ENCODE data around the gene CCIN. TPM values are rescaled to one million over a fixed set of nuclear protein-coding genes. Genes with fewer than 3 reads are reported as not detected.
"Not testable (repeated sequence)": the region's sequence is repeated elsewhere in the genome, so short reads cannot be mapped to it uniquely, and the experiment has no call there.

CCIN gene
- total RNA-seq, 1 experiment from 2014 or later: not detected

DNA sequence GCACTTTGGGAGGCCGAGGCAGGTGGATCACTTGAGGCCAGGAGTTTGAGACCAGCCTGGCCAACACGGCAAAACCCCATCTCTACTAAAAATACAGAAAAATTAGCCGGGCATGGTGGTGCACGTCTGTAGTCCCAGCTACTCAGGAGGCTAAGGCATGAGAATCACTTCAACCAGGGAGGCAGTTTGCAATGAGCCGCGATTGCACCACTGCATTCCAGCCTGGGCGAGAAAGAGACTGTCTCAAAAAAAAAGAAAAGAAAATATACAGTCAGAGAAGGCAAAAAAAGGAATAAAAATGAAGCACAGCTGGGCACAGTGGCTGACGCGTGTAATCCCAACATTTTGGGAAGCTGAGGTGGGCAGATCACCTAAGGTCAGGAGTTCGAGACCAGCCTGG lies 7.3 kb downstream of the CCIN start:
- DNase-seq (ENCODE audit: low spot score); in situ Hi-C loops (cut with HindIII; ENCODE audit: low sequenced_read_pairs): not testable (repeated sequence)

DNA sequence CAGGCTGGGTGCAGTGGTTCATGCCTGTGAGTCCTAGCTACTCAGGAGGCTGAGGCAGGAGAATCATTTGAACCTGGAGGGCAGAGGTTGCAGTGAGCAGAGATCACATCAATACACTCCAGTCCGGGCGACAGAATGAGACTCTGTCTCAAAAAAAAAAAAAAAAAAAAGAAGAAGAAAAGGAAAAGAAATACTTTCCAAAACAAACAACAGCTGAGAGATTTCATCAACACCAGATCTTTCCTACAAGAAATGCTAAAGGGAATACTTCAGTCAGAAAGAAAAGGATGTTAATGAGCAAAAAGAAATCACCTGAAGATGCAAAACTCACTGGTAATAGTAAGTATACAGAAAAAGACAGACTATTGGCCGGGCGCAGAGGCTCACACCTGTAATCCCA lies 8.4 kb downstream of the CCIN start:
- DNase-seq (ENCODE audit: low spot score): no peak
- in situ Hi-C loops (cut with HindIII; ENCODE audit: low sequenced_read_pairs): no loop called here

DNA sequence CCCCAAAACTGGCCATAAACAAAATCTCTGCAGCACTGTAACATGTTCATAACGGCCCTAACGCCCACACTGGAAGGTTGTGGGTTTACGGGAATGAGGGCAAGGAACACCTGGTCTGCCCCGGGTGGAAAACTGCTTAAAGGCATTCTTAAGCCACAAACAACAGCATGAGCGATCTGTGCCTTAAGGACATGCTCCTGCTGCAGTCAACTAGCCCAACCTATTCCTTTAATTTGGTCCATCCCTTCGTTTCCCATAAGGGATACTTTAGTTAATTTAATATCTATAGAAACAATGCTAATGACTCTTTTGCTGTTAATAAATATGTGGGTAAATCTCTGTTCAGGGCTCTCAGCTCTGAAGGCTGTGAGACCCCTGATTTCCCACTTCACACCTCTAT lies 11.1 kb downstream of the CCIN start:
- in situ Hi-C loops (cut with HindIII; ENCODE audit: low sequenced_read_pairs); DNase-seq (ENCODE audit: low spot score): not testable (repeated sequence)

DNA sequence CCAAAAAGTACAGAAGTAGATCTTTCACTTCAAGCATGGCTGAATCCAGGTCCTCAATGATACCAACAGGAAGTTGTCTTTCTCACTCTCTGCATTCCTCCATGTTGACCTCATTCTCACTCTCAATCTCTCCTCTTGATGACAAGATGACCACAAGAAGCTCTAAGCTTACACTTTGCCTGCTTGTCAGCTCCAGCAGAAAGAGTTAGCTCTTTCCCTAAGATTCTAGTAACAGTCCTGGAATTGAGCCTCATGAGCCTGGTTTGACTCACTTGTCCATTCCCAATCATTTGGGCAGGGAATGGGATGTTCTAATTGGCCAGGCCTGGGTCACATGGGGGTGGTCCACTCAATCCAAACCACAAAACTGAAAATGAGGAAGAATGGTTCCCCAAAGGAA lies 18.2 kb downstream of the CCIN start:
- in situ Hi-C loops (cut with HindIII; ENCODE audit: low sequenced_read_pairs): no loop called here
- no peak for DNase-seq (ENCODE audit: low spot score)

DNA sequence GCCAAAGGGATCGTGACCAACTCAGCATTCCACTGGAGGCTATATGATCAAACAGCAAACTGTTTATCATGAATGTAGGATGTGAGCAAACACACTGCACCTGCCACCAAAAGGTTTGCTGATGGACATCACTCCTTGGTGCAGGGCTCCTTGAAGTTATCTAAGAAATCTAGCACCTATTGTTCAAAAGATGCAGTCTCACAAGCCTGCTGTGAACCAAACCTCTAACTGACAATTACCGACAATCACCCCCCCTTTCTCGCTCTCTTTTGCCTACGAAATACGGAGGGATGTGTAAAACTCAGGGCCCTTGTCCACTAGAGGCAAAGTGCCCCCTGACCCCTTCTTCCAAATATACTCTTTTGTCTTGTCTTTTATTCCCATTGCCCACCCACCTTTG lies 19.0 kb downstream of the CCIN start:
- DNase-seq (ENCODE audit: low spot score): no peak
- in situ Hi-C loops (cut with HindIII; ENCODE audit: low sequenced_read_pairs): no loop called here

DNA sequence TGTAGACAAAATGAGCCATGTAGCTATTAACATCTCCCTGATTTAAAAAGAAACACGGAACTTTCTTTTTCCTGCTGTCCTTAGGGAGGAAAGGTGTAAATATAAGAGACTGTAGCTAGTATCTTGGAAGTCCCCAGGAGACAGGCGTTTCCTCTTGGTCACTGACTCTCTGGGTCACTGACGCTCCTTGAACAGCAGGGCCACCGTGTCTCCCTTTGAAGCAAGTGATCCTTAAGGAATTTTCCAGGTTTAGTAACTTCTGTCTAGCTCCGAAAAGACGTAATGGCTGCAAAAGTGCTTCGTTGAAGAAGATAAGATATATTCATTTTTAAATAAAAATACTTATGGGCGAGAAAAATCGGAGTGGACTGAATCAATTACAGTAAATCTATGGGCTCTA lies 20.8 kb downstream of the CCIN start:
- in situ Hi-C loops (cut with HindIII; ENCODE audit: low sequenced_read_pairs): no loop called here
- peak; percentile 19 for DNase-seq (ENCODE audit: low spot score)

DNA sequence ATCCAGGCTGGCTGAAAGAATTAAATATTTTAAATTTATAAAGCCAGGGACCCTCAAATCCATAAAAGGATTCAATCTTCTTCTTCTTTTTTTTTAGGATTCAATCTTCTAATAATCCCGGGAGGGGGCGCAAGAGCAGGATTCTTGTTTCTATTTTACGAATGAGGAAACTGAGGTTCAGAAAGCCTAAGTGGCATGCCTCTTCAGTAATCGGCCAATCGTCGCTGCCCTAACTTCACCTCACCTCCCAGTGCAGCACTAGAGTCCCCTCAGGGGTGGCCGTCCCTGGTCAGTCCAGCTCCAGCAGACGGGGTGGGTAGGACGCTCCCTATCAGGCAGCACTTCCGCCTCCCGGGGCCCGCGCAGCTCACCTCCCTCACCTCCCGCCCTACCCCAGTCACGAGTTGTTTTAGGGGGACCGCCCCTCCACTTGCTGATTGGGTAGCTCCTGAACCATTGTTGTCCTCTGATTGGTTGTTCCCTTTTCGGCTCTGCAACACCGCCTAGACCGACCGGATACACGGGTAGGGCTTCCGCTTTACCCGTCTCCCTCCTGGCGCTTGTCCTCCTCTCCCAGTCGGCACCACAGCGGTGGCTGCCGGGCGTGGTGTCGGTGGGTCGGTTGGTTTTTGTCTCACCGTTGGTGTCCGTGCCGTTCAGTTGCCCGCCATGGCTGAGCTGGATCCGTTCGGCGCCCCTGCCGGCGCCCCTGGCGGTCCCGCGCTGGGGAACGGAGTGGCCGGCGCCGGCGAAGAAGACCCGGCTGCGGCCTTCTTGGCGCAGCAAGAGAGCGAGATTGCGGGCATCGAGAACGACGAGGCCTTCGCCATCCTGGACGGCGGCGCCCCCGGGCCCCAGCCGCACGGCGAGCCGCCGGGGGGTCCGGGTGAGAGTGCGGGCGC lies 21.5 kb downstream of the CCIN start, which contains the start of gene CLTA:
Gene CLTA, plus strand, starts transcription at position 534 of the 902 bp plus-strand sequence. Its CDS starts 136 bp downstream, at position 670.
- in situ Hi-C loops (cut with HindIII; ENCODE audit: low sequenced_read_pairs): no loop called here
- peak; percentile 100 for DNase-seq (ENCODE audit: low spot score)

DNA sequence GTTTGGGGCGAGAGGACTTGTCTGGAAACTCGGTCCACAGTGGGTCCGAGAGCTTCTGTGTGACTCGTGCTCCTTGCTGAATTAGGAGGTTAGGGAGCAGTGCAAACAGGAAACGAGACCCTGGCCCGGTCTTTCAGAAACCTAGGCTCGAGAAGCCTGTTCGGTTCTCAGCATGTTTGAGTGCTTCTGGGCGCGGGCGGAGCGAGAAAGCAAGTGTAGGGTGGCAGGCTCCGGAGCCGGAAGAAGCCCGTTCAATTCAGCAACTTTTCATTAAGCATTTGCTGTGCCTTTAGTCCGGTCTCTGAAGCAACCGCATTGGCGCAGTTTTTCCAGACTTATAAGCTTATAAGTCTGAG lies 22.1 kb downstream of the CCIN start:
- in situ Hi-C loops (cut with HindIII; ENCODE audit: low sequenced_read_pairs): no loop called here
- peak; percentile 26 for DNase-seq (ENCODE audit: low spot score)

DNA sequence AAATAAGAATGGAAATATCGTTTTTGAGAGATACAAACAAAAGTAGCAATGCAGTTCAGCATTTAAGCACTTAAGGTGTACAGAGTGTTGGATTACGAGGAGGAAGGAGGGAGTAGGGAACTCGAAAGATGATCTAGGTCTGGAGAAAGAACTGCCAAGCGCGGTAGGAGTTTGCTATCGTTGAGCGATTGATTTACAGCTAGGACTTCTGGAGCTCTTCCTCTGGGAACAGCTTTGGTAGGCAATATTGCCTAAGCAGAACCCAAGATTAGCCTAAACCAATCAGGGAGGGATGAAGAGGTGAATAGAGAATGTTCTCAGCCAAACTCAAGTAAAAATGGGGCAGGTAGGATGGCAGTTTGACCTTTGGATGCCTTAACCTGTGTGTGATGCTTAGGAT lies 22.5 kb downstream of the CCIN start:
- DNase-seq (ENCODE audit: low spot score): no peak
- in situ Hi-C loops (cut with HindIII; ENCODE audit: low sequenced_read_pairs): no loop called here

DNA sequence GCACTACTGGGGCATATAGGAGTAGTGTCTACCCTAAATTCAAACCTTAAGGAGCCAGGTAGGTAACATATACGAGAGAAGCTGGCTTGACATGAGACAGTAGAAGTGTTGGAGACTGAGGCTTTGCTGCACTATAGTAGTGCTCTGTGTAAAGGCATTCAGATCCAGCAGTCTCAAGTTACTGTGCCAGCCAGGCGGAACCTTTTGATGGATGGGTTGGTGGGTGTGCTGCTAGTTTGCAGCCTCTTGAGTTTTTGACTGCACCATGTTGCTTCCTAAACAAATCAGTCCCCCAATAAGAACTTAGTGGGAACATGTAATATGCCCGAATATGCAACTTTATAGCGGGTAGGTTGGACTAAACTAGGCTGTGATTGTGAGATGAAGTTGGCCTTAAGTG lies 23.0 kb downstream of the CCIN start:
- in situ Hi-C loops (cut with HindIII; ENCODE audit: low sequenced_read_pairs): no loop called here
- no peak for DNase-seq (ENCODE audit: low spot score)

DNA sequence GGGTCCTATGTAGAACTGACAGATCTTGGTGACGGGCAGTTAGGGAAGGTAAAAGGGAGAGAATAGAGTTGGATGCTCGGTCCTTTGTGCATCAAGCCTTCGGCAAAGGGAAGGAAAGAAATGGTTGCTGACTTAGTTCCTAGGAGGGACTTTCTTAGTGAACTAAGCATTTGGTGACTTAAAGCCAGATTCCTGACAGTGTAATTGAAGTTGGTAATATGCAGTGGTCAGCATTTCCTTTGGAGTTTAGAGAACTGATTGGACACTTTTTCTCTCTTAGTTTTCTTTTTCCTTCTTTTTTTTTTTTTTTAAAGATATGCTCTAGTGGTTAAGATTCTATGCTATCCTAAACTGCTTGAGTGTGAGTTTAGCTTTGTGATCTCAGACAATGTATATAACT lies 23.8 kb downstream of the CCIN start:
- no peak for DNase-seq (ENCODE audit: low spot score)
- in situ Hi-C loops (cut with HindIII; ENCODE audit: low sequenced_read_pairs): no loop called here

DNA sequence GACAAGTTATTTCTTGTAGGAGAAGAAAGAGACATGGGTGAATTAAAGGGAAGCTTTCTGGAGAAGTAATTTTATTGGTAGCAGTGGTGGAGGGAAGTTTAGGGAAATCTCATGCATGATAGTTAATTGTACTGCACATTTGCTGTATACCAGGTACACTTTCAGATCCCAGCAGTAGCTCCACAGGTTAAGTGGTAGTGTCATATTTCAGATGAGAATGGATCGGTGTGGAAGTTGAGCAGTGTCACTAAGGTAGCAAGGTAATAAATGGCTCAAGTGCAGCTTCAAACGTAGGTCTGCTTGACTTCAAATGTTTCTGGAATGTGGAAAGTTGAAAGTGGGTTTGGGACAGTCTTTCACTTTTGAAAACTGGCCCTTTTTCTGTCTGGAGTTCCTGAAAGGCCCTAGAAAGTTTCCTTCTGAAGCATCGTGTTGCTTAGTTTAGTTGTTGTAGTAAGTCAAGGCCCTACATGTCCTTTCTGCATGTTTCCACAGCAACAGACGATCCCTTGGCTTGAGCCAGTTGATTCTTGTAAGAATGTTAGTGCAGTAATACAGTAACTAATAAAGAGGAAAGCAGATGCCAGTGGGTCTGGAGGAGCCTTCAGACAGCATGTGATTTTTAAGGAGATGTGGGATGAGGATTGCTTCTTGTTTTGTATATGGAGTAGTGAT lies 25.3 kb downstream of the CCIN start:
- no peak for DNase-seq (ENCODE audit: low spot score)
- in situ Hi-C loops (cut with HindIII; ENCODE audit: low sequenced_read_pairs): no loop called here

DNA sequence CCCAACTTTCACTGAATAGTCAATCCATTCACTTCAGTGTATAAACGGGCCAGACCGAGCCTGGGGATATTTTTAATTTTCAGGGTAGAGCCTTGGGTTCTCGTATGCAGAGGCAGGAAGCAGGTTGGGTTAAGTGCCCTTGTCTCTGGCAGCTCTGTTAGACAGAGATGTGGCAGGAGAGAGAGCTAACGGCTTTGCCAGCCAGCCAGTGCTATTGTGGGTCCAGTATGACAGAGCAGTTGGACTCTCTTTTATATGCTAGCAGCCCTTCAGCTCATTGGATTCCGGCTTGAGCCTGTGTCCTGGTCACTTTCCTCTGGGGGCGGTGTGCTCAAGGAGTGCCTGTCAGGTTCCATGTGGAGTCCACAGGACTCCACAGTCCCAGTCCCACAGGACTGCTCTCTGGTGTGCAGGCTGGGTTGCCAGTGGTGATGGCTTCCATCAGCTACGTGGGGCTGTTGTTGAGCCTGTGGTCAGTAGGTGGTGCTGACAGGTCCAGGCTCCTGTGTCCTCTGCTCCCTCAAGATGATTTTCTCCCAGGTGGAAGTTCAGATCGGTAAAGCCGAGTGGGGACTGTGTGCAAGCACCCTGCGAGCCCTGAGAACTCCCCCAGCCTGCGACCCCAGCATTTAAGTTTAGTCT lies 35.8 kb downstream of the CCIN start:
- DNase-seq (ENCODE audit: low spot score): no peak
- in situ Hi-C loops (cut with HindIII; ENCODE audit: low sequenced_read_pairs): no loop called here

DNA sequence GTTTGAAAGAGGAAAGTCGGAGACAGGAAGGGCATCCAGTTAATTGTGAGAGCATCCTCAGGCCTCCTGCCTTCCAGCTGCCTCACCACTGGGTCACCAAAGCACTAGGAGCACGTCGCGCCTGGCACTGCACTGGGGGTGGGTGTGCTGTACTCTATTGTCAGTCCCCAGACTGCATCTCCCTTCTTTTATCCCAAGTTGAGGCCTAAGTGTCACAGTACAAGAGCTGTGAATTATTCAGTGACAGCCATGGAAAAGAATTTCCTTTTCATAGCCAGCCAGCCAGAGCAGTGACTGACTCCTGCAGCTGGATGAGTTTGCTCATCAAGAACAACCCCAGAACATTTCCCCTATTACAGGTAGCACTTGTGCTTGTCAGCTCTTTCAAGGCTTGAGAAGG lies 37.8 kb downstream of the CCIN start:
- DNase-seq (ENCODE audit: low spot score): no peak
- in situ Hi-C loops (cut with HindIII; ENCODE audit: low sequenced_read_pairs): no loop called here

DNA sequence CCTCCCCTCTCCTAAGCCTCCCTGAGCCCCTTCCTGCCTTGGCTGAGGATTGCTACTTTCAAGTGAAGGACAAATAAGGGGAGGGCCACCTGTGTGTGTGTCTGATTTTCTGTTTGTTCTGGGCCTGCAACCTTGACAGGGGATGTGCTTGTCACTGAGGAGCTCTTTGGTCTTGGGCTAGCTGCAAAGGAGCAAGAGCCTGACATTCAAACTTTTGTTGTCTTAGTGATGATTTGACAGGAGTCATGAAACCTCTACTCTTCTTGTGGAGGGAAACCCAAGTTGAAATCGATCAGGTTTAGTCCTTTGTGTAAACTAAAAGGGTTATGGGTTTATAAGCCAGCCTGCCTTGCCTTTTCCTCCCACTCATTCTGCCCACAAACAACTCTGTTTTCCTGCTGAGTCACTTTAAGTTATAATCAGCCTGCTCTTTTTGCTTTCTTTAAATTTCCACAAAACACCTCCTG lies 38.4 kb downstream of the CCIN start:
- no peak for DNase-seq (ENCODE audit: low spot score)
- in situ Hi-C loops (cut with HindIII; ENCODE audit: low sequenced_read_pairs): no loop called here

DNA sequence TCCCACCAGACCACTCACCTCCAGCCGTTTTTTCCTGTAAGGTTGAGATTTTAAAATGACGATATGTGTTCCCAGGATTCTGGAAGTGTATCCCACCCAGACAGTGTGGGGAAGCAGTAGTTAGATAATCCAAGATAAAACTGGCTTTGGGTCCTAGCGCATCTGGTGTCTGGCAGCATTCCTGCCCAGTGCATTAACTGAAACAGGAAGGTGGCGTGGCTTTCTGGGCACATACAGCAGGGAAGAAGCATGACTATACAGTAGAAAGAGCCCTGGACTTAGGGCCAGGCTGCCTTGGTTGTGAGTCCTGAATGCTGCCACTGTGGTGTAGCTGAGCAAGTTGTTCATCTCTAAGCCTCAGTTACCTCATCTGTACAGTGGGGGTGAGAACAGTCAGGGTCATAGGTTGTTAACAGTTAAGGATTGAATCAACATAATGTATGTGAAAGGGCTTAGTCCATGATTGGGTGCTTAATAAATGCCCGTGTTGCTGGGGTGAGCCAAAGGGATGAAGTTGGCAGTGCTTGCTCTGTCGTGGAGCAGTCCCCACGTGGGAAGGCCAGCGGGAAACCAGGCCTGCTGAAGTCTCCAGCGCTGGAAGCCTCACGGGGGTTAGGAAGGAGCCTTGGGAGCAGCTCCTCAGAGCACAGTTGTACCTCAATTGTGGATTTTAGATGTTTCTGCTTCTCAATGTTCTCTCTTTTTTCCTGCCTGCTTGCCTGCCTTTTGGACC lies 39.5 kb downstream of the CCIN start:
- in situ Hi-C loops (cut with HindIII; ENCODE audit: low sequenced_read_pairs): no loop called here

DNA sequence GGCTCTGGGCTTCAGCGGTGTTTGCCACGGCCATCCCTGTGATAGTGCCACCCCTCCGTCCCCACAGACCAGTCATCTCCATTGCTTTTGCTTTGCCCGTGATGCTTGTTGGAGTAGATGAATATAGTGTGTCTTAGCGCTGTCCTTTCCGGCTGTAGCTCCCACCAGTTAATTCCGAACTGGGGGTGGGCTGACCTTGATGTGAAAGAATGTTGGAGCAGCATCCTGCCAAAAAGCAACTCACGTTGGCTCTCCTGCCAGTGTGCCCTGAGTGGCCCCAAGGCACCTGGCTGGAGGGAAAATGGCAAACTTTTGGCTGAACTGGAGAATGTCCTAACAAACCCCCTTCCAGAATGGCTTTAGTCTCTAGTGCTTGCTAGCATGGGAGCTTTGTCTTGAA lies 41.5 kb downstream of the CCIN start:
- in situ Hi-C loops (cut with HindIII; ENCODE audit: low sequenced_read_pairs): no loop called here
- DNase-seq (ENCODE audit: low spot score): no peak

More for the DNA sequence above, 39.5 kb downstream of the CCIN start:
- peak; percentile 27 for DNase-seq (ENCODE audit: low spot score)

DNA sequence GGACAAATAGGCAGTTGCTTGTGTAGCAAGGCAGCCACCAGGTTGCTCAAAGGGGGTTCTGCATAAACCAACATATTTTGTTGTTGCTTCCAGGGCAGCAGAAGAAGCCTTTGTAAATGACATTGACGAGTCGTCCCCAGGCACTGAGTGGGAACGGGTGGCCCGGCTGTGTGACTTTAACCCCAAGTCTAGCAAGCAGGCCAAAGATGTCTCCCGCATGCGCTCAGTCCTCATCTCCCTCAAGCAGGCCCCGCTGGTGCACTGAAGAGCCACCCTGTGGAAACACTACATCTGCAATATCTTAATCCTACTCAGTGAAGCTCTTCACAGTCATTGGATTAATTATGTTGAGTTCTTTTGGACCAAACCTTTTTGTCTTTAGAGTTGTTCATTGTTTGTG lies 42.3 kb downstream of the CCIN start:
- no peak for DNase-seq (ENCODE audit: low spot score)
- in situ Hi-C loops (cut with HindIII; ENCODE audit: low sequenced_read_pairs): no loop called here

DNA sequence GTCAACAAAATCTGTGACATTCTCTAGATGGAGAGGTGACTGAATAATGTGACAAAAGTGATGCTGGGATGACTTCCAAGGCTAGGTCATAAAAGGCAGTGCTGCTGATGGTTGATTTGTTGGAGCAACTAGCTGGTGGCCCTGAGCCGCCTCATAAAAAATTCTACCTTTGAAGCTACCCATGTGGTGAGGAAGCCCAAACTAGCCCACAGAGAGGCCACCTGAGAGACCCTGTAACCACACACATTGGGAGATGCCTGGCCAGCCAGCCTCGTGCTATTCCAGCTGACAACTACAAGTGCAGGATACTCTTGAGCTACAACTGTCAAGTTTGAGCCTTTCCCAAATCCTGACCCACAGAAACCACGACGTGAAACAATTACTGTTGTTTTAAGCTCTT lies 44.2 kb downstream of the CCIN start:
- DNase-seq (ENCODE audit: low spot score): peak; percentile 10
- in situ Hi-C loops (cut with HindIII; ENCODE audit: low sequenced_read_pairs): no loop called here
